Effector memory CD4-positive, alpha-beta T cell (primary cell): Measurements from ENCODE around the gene GPR180.

ENCODE experiments used
- DNase-seq, 3 donors: peaks; one replicate each; pipeline ENCODE4 v3.0.0-alpha.2; 2020
- H3K27ac ChIP-seq: 2 replicates; pipeline ENCODE4 v1.7.0; 2013; ENCODE audit warnings: mild to moderate bottlenecking, low read length, moderate library complexity; ENCODE audit not compliant: insufficient read depth, poor library complexity, severe bottlenecking
- H3K27me3 ChIP-seq: replicated peaks from 2 replicates; pipeline ENCODE4 v1.7.0; 2013; ENCODE audit warnings: mild to moderate bottlenecking, low read length; ENCODE audit not compliant: insufficient read depth, control insufficient read depth, poor library complexity, severe bottlenecking
- H3K36me3 ChIP-seq: 2 replicates; pipeline ENCODE4 v1.7.0; 2013; ENCODE audit warnings: mild to moderate bottlenecking, low read length, moderate library complexity; ENCODE audit not compliant: control insufficient read depth, insufficient read depth
- H3K4me1 ChIP-seq: 2 replicates; pipeline ENCODE4 v1.7.0; 2013; ENCODE audit warnings: low read length, mild to moderate bottlenecking; ENCODE audit not compliant: control insufficient read depth, insufficient read depth, poor library complexity, severe bottlenecking
- H3K4me3 ChIP-seq: 2 replicates; pipeline ENCODE4 v1.7.0; 2013; ENCODE audit warnings: low read length, low read depth, mild to moderate bottlenecking; ENCODE audit not compliant: insufficient read depth, poor library complexity, severe bottlenecking
- H3K9me3 ChIP-seq: 2 replicates; pipeline ENCODE4 v1.7.0; 2013; ENCODE audit warnings: mild to moderate bottlenecking, low read length, moderate library complexity; ENCODE audit not compliant: control insufficient read depth

Gene GPR180

GRCh38 chr13:94661406-94661805, 59.7 kb downstream of the GPR180 start:
- DNase-seq: no peak
- no peaks in the 10 kb centered on the region for H3K4me1 ChIP-seq
- H3K9me3 ChIP-seq: no peaks in the 10 kb centered on the region
- no peaks in the 10 kb centered on the region for H3K27me3 ChIP-seq
- no peak overlapping the region for H3K27ac ChIP-seq
- H3K36me3 ChIP-seq: no peaks in the 10 kb centered on the region
- H3K4me3 ChIP-seq: no peak overlapping the region

- H3K36me3 ChIP-seq: no peaks in the 10 kb centered on the region
- no peak overlapping the region for H3K27ac ChIP-seq
- no peaks in the 10 kb centered on the region for H3K9me3 ChIP-seq
- no peak for DNase-seq
- no peaks in the 10 kb centered on the region for H3K4me1 ChIP-seq
- H3K4me3 ChIP-seq: no peak overlapping the region
- H3K27me3 ChIP-seq: no peaks in the 10 kb centered on the region
Observed at GRCh38 chr13:94662274-94662945, 60.8 kb downstream of the GPR180 start.

GRCh38 chr13:94664889-94665288, 63.2 kb downstream of the GPR180 start:
- no peaks in the 10 kb centered on the region for H3K9me3 ChIP-seq
- no peaks in the 10 kb centered on the region for H3K27me3 ChIP-seq
- no peak for DNase-seq
- H3K4me3 ChIP-seq: no peak overlapping the region
- H3K36me3 ChIP-seq: no peaks in the 10 kb centered on the region
- no peak overlapping the region for H3K27ac ChIP-seq
- no peaks in the 10 kb centered on the region for H3K4me1 ChIP-seq

GRCh38 chr13:94666065-94666464, 64.4 kb downstream of the GPR180 start:
- Histone ChIP-seq H3K4me1 (no peaks in the 10 kb centered on the region), H3K9me3 (no peaks in the 10 kb centered on the region), H3K27ac (no peak overlapping the region), H3K27me3 (no peaks in the 10 kb centered on the region), H3K36me3 (no peaks in the 10 kb centered on the region), H3K4me3 (no peak overlapping the region)
- no peak for DNase-seq

GRCh38 chr13:94667190-94667589, 65.5 kb downstream of the GPR180 start:
- Histone ChIP-seq H3K27me3 (no peaks in the 10 kb centered on the region), H3K4me1 (no peaks in the 10 kb centered on the region), H3K9me3 (no peaks in the 10 kb centered on the region), H3K36me3 (no peaks in the 10 kb centered on the region), H3K27ac (no peak overlapping the region), H3K4me3 (no peak overlapping the region)
- no peak for DNase-seq

- no peak overlapping the region for H3K27ac ChIP-seq
- no peaks in the 10 kb centered on the region for H3K27me3 ChIP-seq
- H3K36me3 ChIP-seq: no peaks in the 10 kb centered on the region
- H3K9me3 ChIP-seq: no peaks in the 10 kb centered on the region
- H3K4me1 ChIP-seq: no peaks in the 10 kb centered on the region
- H3K4me3 ChIP-seq: no peak overlapping the region
- DNase-seq: no peak
Observed at GRCh38 chr13:94672400-94672799, 70.7 kb downstream of the GPR180 start.

GRCh38 chr13:94673851-94674250, 72.2 kb downstream of the GPR180 start:
- Histone ChIP-seq H3K36me3 (no peaks in the 10 kb centered on the region), H3K4me3 (no peak overlapping the region), H3K27me3 (no peaks in the 10 kb centered on the region), H3K9me3 (no peaks in the 10 kb centered on the region), H3K27ac (no peak overlapping the region), H3K4me1 (no peaks in the 10 kb centered on the region)
- DNase-seq: no peak

- peak in 1 of 3 donors; percentile 18 for DNase-seq
- no peaks in the 10 kb centered on the region for H3K27me3 ChIP-seq
- H3K4me1 ChIP-seq: no peaks in the 10 kb centered on the region
- no peak overlapping the region for H3K27ac ChIP-seq
- H3K4me3 ChIP-seq: no peak overlapping the region
- no peaks in the 10 kb centered on the region for H3K36me3 ChIP-seq
- no peaks in the 10 kb centered on the region for H3K9me3 ChIP-seq
Observed at GRCh38 chr13:94674609-94675348, 73.1 kb downstream of the GPR180 start.

GRCh38 chr13:94677799-94678198, 76.1 kb downstream of the GPR180 start:
- no peak overlapping the region for H3K27ac ChIP-seq

GRCh38 chr13:94678845-94679244, 77.2 kb downstream of the GPR180 start:
- no peak for DNase-seq
- Histone ChIP-seq H3K36me3 (no peaks in the 10 kb centered on the region), H3K9me3 (no peaks in the 10 kb centered on the region), H3K27me3 (no peaks in the 10 kb centered on the region), H3K4me1 (no peaks in the 10 kb centered on the region), H3K27ac (no peak overlapping the region), H3K4me3 (no peak overlapping the region)

More at GRCh38 chr13:94677799-94678198, 76.1 kb downstream of the GPR180 start:
- no peak for DNase-seq
- no peaks in the 10 kb centered on the region for H3K4me1 ChIP-seq
- no peaks in the 10 kb centered on the region for H3K36me3 ChIP-seq
- no peaks in the 10 kb centered on the region for H3K9me3 ChIP-seq
- H3K4me3 ChIP-seq: no peak overlapping the region
- H3K27me3 ChIP-seq: no peaks in the 10 kb centered on the region
